Psoas muscle (tissue), 8 donors: ENCODE data around the gene WBP2NL. TPM values are rescaled to one million over a fixed set of nuclear protein-coding genes. Genes with fewer than 3 reads are reported as not detected.

Experiments used
- ATAC-seq, 4 donors: fragments of 200-7000 bp; cut with Tn5 transposase; one replicate each; pipeline ENCODE4 v1.9.1; 2020; ENCODE audit warnings: moderate library complexity in 3 of 4, mild to moderate bottlenecking in 2 of 4
- DNase-seq, 2 donors: peaks; one replicate each; pipeline ENCODE4 v3.0.0-alpha.2; 2020
- H3K27ac ChIP-seq: fragments of 200-600 bp; one replicate; pipeline ENCODE4 v1.8.0; 2022
- H3K27me3 ChIP-seq, 3 donors: fragments of 200-600 bp in 1 of 3; one replicate each; pipeline versions ENCODE4 v1.6.1 to v1.8.0; 2013 to 2022; ENCODE audit warnings: low read length in 2 of 3, mild to moderate bottlenecking in 2 of 3, moderate library complexity in 1 of 3; ENCODE audit not compliant: insufficient read depth in 3 of 3
- H3K36me3 ChIP-seq, 2 donors: fragments of 200-600 bp in 1 of 2; one replicate each; pipeline versions ENCODE4 v1.6.1 to v1.8.0; 2013 to 2022; ENCODE audit warnings: low read depth in 1 of 2, mild to moderate bottlenecking in 1 of 2, moderate library complexity in 1 of 2; ENCODE audit not compliant: insufficient read depth in 1 of 2
- H3K4me1 ChIP-seq: fragments of 200-600 bp; one replicate; pipeline ENCODE4 v1.8.0; 2022
- H3K4me3 ChIP-seq: fragments of 200-600 bp; one replicate; pipeline ENCODE4 v1.8.0; 2022; ENCODE audit warnings: mild to moderate bottlenecking
- H3K9me3 ChIP-seq: fragments of 200-600 bp; one replicate; pipeline ENCODE4 v1.8.0; 2022
- WGBS, 3 donors: extraction: QIAGEN DNeasy Blood & Tissue Kit; methylation state at CpG; one replicate each; pipeline versions ENCODE4 v1.1.6 to v1.1.7; 2013; 5-methylcytosine and 5-hydroxymethylcytosine counted together
- intact Hi-C, 2 donors: fragments of 100-400 bp; cut with DNase I; formaldehyde crosslinking; loops; one replicate each; pipeline versions ENCODE4 v1.11.0 to v1.14.2; 2022
- polyA plus RNA-seq, 3 donors: library from polyadenylated mRNA; stranded (reverse); fragments of 200-250 nt; gene quantifications; one replicate each; pipeline ENCODE4 v1.2.3, GENCODE V29; 2013
- total RNA-seq, 4 donors: library from RNA; stranded (reverse); fragmentation: NEBNext Ultra II Directional in 2 of 4; extraction: Animal tissue kit (Norgen Biotek cat#: 25700) in 2 of 4; gene quantifications; one replicate each; pipeline versions ENCODE4 v1.2.1 to v1.2.4, GENCODE V29; 2021 to 2023
- TF ChIP-seq, protein P1 (sequence below): fragments of 200-600 bp; IDR thresholded peaks from one replicate; pipeline ENCODE4 v1.8.0; 2022; ENCODE audit warnings: antibody characterized with exemption
- donor health status: healthy with polysubstance abuse.
- donor health status: DM: no; HTN: no; CAD: no; lungs with moderate emphysema.
- donor health status: Bipolar disorder and iron deficiency.
- donor health status: healthy.
- donor health status: DM: yes; HTN: yes; CAD: no.
- donor health status: DM: no; HTN: no; CAD: no.
- donor health status: DM: no; HTN: no; CAD: no.
- donor health status: DM: yes; HTN: yes; CAD: no.

Gene WBP2NL
- total and polyA plus RNA-seq, 7 donors: 0.22 to 1.7 (median 0.39) TPM; not detected in 1

DNA sequence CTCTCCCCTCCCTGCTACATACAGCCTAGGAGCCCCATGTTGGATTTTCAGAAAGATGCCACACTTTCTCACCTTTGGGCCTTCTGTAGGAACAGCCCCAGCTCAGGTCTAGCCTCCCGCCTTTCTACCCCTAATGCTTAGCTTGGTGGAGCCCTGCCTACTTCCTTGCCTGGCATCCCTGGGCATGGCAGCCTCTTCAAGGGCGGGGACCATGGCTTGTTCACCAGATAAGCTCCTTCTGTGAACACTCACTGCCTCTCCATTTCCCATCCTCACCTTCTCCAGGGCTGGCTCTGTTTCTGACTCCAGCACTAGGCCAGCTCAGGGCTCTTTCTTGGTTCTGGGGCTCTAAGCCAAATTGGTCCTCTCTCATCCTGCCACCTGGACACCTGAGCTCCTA lies 28.0 kb upstream of the WBP2NL start:
- Histone ChIP-seq H3K27me3 (peaks cover 0 to 37% (median 2%) of the 10 kb centered on the region in 3 donors), H3K36me3 (no peaks in the 10 kb centered on the region), H3K4me1 (no peaks in the 10 kb centered on the region), H3K9me3 (no peaks in the 10 kb centered on the region), H3K4me3 (no peak overlapping the region), H3K27ac (no peak overlapping the region)
- ATAC-seq (no peak), DNase-seq (no peak)
- 82 to 96% (median 84%) methylated on average over 2 of the region's 2 CpGs for WGBS, 3 donors
- TF ChIP-seq, protein P1, sequence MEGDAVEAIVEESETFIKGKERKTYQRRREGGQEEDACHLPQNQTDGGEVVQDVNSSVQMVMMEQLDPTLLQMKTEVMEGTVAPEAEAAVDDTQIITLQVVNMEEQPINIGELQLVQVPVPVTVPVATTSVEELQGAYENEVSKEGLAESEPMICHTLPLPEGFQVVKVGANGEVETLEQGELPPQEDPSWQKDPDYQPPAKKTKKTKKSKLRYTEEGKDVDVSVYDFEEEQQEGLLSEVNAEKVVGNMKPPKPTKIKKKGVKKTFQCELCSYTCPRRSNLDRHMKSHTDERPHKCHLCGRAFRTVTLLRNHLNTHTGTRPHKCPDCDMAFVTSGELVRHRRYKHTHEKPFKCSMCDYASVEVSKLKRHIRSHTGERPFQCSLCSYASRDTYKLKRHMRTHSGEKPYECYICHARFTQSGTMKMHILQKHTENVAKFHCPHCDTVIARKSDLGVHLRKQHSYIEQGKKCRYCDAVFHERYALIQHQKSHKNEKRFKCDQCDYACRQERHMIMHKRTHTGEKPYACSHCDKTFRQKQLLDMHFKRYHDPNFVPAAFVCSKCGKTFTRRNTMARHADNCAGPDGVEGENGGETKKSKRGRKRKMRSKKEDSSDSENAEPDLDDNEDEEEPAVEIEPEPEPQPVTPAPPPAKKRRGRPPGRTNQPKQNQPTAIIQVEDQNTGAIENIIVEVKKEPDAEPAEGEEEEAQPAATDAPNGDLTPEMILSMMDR: no peak
- intact Hi-C loops: loop anchor here in 1 of 2 donors (10.0 kb wide), 1 partner anchor 464 kb away; the partner anchor contains the start of gene NFAM1

DNA sequence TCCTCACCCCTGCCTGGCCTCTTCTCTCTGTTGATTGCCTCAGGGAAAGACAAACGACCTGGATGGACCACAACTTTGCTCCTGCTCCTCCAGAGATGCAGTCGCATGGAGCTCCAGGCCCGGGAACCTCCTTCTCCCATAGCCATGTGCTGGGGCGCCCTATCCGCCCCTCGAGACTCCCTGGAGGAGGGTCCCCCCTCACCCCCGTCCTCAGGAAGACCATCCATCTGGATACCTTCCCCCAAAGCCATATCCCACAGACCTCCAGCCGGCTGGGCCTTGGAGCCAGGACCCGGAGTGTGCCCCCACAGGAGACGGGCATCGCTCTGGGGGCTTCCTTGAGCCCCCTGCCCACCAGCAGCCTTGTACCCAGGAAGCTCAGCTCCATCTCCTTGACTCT lies 27.2 kb upstream of the WBP2NL start:
- no peak overlapping the region for H3K4me3 ChIP-seq
- no peaks in the 10 kb centered on the region for H3K36me3 ChIP-seq
- ATAC-seq: no peak
- WGBS, 3 donors: 82 to 86% (median 83%) methylated on average over 11 of the region's 11 CpGs
- TF ChIP-seq, protein P1: no peak
- H3K27ac ChIP-seq: no peak overlapping the region
- no peaks in the 10 kb centered on the region for H3K4me1 ChIP-seq
- DNase-seq: no peak
- peaks cover 0 to 46% (median 2%) of the 10 kb centered on the region in 3 donors for H3K27me3 ChIP-seq
- intact Hi-C loops: loop anchor here in 1 of 2 donors (10.0 kb wide), 1 partner anchor 463 kb away; the partner anchor contains the start of gene NFAM1
- no peaks in the 10 kb centered on the region for H3K9me3 ChIP-seq

DNA sequence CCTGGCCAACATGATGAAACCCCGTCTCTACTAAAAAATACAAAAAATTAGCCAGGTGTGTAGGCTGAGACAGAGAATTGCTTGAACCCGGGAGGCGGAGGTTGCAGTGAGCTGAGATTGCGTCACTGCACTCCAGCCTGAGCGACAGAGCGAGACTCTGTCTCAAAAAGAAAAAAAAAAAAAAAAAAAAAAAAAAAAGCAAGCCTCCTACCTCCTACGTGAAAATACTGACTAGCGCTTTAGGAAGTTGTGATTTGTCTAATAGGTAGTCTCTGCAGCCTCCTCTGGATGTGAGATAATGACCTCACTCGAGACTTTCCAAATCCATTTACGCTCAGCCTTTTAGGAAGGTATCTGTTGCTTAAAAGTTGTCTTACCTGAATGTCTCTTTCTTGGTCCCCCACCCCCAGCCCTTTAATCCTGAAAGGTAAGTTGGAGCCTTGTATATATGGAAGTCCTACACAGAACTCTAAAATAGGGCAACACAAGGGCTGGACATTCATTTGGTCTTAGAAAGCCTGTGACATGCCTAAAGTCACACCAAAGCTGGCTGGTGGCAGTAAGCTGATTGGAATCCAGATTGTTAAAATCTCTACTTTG lies 23.8 kb upstream of the WBP2NL start:
- Histone ChIP-seq H3K4me3 (no peak overlapping the region), H3K27ac (no peak overlapping the region), H3K36me3 (no peaks in the 10 kb centered on the region), H3K4me1 (no peaks in the 10 kb centered on the region), H3K27me3 (peaks cover 0 to 57% (median 2%) of the 10 kb centered on the region in 3 donors), H3K9me3 (no peaks in the 10 kb centered on the region)
- ATAC-seq: no peak
- DNase-seq: no peak
- intact Hi-C loops: loop anchor here (5.0 to 10.0 kb wide), 2 partner anchors 158 to 460 kb away; partner anchors contain the start of genes CYP2D6 (in 1 of the 2) and NFAM1 (in 1 of the 2)
- TF ChIP-seq, protein P1: no peak
- 64 to 73% (median 70%) methylated on average over 9 to 10 of the region's 10 CpGs for WGBS, 3 donors

DNA sequence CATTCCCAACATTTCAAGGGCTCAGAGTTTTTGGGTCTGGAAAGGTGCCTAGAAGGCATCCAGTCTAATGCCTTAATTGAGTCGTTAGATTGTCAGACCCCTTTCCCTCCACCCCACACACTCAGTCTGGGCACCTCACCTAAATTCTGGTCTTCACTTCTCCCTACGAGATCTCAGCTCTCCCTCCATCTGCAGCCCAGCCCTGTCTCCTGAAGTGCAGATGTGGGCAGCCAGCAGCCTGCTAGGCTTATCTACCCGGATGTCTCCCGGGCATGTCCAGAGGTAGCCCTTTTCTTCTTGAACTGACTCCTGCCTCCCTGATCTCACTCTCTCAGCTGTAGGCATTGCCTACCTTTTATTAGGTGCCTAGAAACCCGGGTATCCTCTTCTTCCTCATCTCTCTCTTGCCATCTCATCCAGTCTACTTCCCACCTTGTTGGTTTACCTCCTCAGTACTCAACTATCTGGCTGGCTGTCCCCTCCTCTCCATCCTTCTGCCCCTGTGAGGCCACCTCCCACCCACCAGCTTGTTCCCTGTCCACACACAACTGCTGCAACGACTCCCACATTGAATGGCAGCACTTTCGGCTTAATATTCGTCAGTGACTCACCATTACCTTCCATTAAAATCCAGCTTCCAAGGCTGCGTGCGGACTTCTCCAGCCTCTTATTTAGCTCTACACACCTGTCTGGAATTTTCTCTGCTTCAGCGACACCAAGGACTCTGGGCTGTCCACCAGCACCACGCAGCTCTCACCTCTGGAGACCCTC lies 23.1 kb upstream of the WBP2NL start:
- intact Hi-C loops: loop anchor here (5.0 to 10.0 kb wide), 2 partner anchors 157 to 459 kb away; partner anchors contain the start of genes CYP2D6 (in 1 of the 2) and NFAM1 (in 1 of the 2)
- no peaks in the 10 kb centered on the region for H3K4me1 ChIP-seq
- H3K4me3 ChIP-seq: no peak overlapping the region
- H3K27me3 ChIP-seq: peaks cover 0 to 57% (median 2%) of the 10 kb centered on the region in 3 donors
- H3K9me3 ChIP-seq: no peaks in the 10 kb centered on the region
- no peak overlapping the region for H3K27ac ChIP-seq
- ATAC-seq (peak in 1 of 4 donors; percentile 24), DNase-seq (no peak)
- TF ChIP-seq, protein P1: no peak
- 47 to 57% (median 50%) methylated on average over 12 of the region's 12 CpGs for WGBS, 3 donors
- H3K36me3 ChIP-seq: no peaks in the 10 kb centered on the region
